HG03520 (cell line): ENCODE measurements around the gene WDR1.

Experiments
- ATAC-seq: cut with Tn5 transposase; IDR thresholded peaks from one replicate; pipeline ENCODE4 v1.9.1; 2021; ENCODE audit warnings: mild to moderate bottlenecking, moderate library complexity; ENCODE audit not compliant: unreplicated experiment

Gene WDR1

GRCh38 chr4:10086506-10087120, 30.0 kb downstream of the WDR1 start:
- no peak for ATAC-seq

GRCh38 chr4:10085828-10086505, 30.6 kb downstream of the WDR1 start:
- no peak for ATAC-seq

- no peak for ATAC-seq
Measured at GRCh38 chr4:10085386-10085785, 31.2 kb downstream of the WDR1 start.

- ATAC-seq = no peak
Measured at GRCh38 chr4:10084651-10085358, 31.8 kb downstream of the WDR1 start.

- no peak for ATAC-seq
Measured at GRCh38 chr4:10083861-10084641, 32.5 kb downstream of the WDR1 start.

GRCh38 chr4:10083331-10083771, 33.2 kb downstream of the WDR1 start:
- no peak for ATAC-seq

- no peak for ATAC-seq
Measured at GRCh38 chr4:10082459-10083272, 33.9 kb downstream of the WDR1 start.

- no peak for ATAC-seq
Measured at GRCh38 chr4:10082047-10082446, 34.6 kb downstream of the WDR1 start.

- ATAC-seq = no peak
Measured at GRCh38 chr4:10081218-10081606, 35.4 kb downstream of the WDR1 start.

- ATAC-seq = no peak
Measured at GRCh38 chr4:10080589-10081217, 35.9 kb downstream of the WDR1 start.

GRCh38 chr4:10079912-10080588, 36.5 kb downstream of the WDR1 start:
- no peak for ATAC-seq

GRCh38 chr4:10079256-10079655, 37.3 kb downstream of the WDR1 start:
- no peak for ATAC-seq

- ATAC-seq = no peak
Measured at GRCh38 chr4:10078481-10079233, 37.9 kb downstream of the WDR1 start.

GRCh38 chr4:10077483-10078335, 38.9 kb downstream of the WDR1 start:
- ATAC-seq = no peak

- ATAC-seq = no peak
Measured at GRCh38 chr4:10077076-10077475, 39.5 kb downstream of the WDR1 start.

GRCh38 chr4:10075953-10076391, 40.6 kb downstream of the WDR1 start:
- ATAC-seq = no peak

GRCh38 chr4:10075158-10075863, 41.3 kb downstream of the WDR1 start:
- ATAC-seq = no peak
